Measurements from ENCODE around the gene NIT2. TPM values are rescaled to one million over a fixed set of nuclear protein-coding genes. Genes with fewer than 3 reads are reported as not detected.

Gene NIT2
- total RNA-seq, 4 donors from 2014 or later = 21.8 to 46.1 (median 35.0) TPM

DNA sequence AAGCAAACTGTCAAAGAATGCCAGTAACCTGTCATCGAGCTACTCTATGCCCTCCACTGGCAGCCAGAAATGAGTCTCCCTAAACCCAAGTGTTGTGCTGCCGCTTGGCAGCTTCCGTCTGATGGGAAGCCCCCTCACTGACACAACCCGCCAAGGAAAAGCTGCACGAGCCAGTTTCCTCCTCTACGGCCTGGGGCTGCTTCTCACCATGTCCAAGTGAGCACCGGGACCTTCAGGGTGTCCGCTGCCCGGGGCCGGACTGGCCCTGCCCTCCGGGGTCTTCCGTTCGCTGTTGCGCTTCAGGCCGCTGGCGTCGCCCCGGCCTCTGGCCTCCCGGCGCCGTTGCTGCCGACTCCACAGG, 65.8 kb downstream of the NIT2 start:
- TF ChIP-seq, protein P1, sequence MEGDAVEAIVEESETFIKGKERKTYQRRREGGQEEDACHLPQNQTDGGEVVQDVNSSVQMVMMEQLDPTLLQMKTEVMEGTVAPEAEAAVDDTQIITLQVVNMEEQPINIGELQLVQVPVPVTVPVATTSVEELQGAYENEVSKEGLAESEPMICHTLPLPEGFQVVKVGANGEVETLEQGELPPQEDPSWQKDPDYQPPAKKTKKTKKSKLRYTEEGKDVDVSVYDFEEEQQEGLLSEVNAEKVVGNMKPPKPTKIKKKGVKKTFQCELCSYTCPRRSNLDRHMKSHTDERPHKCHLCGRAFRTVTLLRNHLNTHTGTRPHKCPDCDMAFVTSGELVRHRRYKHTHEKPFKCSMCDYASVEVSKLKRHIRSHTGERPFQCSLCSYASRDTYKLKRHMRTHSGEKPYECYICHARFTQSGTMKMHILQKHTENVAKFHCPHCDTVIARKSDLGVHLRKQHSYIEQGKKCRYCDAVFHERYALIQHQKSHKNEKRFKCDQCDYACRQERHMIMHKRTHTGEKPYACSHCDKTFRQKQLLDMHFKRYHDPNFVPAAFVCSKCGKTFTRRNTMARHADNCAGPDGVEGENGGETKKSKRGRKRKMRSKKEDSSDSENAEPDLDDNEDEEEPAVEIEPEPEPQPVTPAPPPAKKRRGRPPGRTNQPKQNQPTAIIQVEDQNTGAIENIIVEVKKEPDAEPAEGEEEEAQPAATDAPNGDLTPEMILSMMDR (IDR thresholded peaks at IDR 0.05) = no peak
- no peak for TF ChIP-seq POLR2A (IDR thresholded peaks at IDR 0.05)
- DNase-seq (ENCODE audit: low spot score in 2 of 2) = peak; percentile 16 to 87
- H3K4me3 ChIP-seq (ENCODE audit: low read depth, poor library complexity, severe bottlenecking) = peak overlapping the region; percentile 83
- intact Hi-C loops (cut with DNase I; ENCODE audit: low total_unique reads) = no loop called here
- WGBS, 2 donors = 0 to 2% methylated on average over 2 to 6 of the region's 22 CpGs

DNA sequence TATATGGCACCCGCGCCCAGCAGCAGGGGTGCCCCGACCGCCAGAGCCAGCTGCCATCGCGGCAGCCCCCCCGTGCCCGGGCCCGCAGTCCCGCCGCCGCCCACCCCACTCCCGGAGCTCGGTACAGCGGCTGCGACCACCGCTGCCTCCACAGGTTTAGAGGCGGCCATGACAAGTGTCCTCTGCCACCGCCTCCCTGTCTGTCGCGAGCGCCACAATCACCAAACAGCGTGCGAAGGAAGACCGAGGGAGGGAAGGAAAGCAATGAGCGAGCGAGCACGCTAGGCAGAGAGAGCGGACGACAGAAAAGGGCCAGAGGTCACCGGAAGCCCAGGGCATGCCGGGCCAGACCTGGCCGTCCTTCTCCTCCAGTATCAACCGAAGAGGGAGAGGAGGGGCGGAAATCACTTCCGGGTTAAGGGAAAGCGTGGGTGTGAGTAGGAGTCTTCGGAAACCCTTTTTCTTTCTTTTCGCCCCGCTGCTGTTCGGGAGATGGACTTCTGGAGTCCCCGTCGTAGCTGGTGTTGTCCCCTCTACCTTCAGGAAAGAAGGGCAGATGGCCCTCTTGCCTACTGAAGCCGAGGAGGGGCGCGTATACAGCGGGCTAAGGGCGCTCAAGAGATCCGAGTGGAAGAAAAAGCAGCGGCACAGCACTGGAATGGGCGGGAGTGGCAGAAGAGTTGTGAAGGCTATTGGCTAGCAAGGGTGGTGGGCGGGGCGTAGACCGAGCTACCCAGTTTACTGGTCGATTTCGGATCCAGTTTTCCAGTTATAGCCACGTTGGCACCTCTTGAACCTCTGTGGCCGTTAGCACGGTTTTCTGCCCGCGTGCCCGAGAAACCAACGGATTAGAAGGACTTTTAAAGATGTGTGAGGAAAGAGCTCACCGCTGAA, 66.5 kb downstream of the NIT2 start, which contains the start of the genes LNP1 and TOMM70:
TSS of gene LNP1 (plus strand) at position 760 of the 894 bp plus-strand sequence. CDS start 28,191 bp downstream, outside the sequence.
TSS of gene TOMM70 (minus strand) at position 310 of the 894 bp plus-strand sequence. CDS start at position 170, 140 bp downstream.
- WGBS, 2 donors = 0% methylated on average over 49 to 54 of the region's 64 CpGs
- peak in 1 of 2 donors; percentile 15 for TF ChIP-seq POLR2A (IDR thresholded peaks at IDR 0.05)
- TF ChIP-seq, protein P1 (IDR thresholded peaks at IDR 0.05) = no peak
- H3K4me3 ChIP-seq (ENCODE audit: low read depth, poor library complexity, severe bottlenecking) = peak within 1 kb of the TSS; percentile 83
- peak; percentile 97 to 99 for DNase-seq (ENCODE audit: low spot score in 2 of 2)
- intact Hi-C loops (cut with DNase I; ENCODE audit: low total_unique reads) = no loop called here

DNA sequence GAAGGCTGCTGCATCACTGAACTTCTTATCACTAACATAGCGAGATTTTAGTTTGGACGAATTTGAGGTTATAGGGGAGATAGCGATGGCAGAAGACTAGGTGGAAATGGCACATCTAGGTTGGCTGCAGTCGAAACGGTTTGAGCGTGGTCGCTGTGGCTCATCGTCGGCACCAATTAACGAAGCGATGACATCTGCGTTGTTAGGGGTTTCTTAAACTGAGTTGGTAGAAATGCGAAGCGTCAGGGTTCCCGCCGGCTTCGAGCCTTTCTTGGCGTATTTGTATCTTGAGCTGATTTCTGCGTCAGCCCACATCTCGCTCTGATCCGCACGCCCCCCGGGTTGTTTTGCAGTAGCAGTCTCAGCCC, 67.1 kb downstream of the NIT2 start:
- WGBS, 2 donors = 0 to 2% methylated on average over 23 of the region's 23 CpGs
- DNase-seq (ENCODE audit: low spot score in 2 of 2) = peak in 1 of 2 donors; percentile 88
- H3K4me3 ChIP-seq (ENCODE audit: low read depth, poor library complexity, severe bottlenecking) = peak overlapping the region; percentile 83
- intact Hi-C loops (cut with DNase I; ENCODE audit: low total_unique reads) = no loop called here
- TF ChIP-seq POLR2A (IDR thresholded peaks at IDR 0.05) = no peak
- TF ChIP-seq, protein P1 (IDR thresholded peaks at IDR 0.05) = no peak

GRCh38 chr3:100402256-100402655, 67.7 kb downstream of the NIT2 start:
- whole genome bisulfite sequencing, 2 donors = 2 to 5% methylated on average over 2 of the region's 2 CpGs

DNA sequence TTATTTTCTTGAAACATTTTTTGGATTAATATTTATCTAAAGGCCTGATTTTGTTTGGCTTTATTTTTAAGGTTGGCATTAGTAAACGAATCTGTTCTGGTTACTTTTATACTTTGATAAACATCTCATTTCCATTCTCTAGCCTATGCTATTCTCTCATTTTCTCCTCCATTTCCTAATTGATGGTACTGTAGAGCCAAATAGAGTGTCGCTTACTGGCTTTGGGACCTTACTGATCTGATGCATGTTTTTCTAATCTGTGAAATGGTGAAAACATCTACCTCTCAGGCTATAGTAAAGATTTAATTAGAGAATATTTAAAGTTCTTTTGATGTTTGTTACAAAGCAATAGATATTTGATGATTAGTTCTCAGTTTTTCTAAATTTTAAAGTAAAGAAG, 68.3 kb downstream of the NIT2 start:
- 41 to 47% methylated on average over 2 of the region's 2 CpGs for WGBS, 2 donors
- intact Hi-C loops (cut with DNase I; ENCODE audit: low total_unique reads) = no loop called here
- DNase-seq (ENCODE audit: low spot score in 2 of 2) = no peak
- TF ChIP-seq, protein P1 (IDR thresholded peaks at IDR 0.05) = no peak
- no peak for TF ChIP-seq POLR2A (IDR thresholded peaks at IDR 0.05)
- no peak overlapping the region for H3K4me3 ChIP-seq (ENCODE audit: low read depth, poor library complexity, severe bottlenecking)

More at GRCh38 chr3:100402256-100402655, 67.7 kb downstream of the NIT2 start:
- intact Hi-C loops (cut with DNase I; ENCODE audit: low total_unique reads) = no loop called here
- TF ChIP-seq, protein P1 (IDR thresholded peaks at IDR 0.05) = no peak
- TF ChIP-seq POLR2A (IDR thresholded peaks at IDR 0.05) = no peak
- no peak for DNase-seq (ENCODE audit: low spot score in 2 of 2)
- H3K4me3 ChIP-seq (ENCODE audit: low read depth, poor library complexity, severe bottlenecking) = peak overlapping the region; percentile 83

All from lower leg skin (tissue), 4 donors.